ENCODE results near the gene PCSK6. TPM values are rescaled to one million over a fixed set of nuclear protein-coding genes. Genes with fewer than 3 reads are reported as not detected.

The PCSK6 gene
- total RNA-seq (2014; rRNA removed; shearing (Covaris generic)), result 0.13 and 0.36 TPM in 2 replicates

DNA sequence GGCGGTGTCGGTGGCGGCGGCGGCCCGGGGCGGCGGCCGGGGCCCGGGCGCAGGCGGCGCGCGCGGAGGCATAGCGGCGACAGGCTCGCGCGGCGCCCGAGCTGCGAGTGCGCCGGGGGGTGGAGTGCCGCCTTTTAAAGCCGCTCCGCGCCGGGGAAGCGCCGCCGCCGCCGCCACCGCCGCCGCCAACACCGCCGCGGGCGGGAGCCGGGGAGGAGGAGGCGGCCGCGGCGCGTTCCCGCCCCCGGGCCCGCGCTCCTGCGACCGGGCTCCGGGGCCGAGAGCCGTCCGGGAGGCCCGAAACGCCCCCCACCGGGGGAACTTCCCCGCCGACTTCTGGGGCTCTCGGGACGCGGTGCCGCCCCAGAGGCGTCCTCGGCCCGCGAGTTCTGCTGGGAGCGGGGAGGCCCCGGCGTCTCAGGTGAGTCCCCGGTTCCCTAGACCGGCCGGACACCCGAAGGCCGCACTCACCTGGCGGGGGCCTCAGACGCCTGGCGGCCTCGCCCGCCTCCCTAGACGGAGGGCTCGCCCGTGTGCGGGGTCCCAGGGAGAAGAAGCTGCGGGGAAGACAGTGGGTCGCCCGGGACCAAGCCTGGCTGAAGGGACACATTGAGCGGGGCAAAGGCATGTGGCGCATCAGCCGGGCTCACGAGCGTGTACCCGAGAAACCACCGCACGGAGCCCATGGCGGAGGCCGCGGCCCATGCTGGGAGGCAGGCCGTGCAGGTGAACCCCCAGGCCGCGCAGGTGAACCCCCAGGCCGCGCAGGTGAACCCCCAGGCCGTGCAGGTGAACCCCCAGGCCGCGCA lies at the start of gene PCSK6:
TSS of gene PCSK6 (minus strand) at position 109 of the 809 bp plus-strand sequence. CDS start at position 72, 37 bp downstream.
- Histone ChIP-seq H3K9me3 (replicated peaks) (no peaks in the 10 kb centered on the region), H3K27ac (no peak within 1 kb of the TSS), H3K4me3 (no peak within 1 kb of the TSS), H3K4me1 (no peaks in the 10 kb centered on the region), H3K36me3 (no peaks in the 10 kb centered on the region), H3K27me3 (no peaks in the 10 kb centered on the region; the same call in 1 of the 2 replicates)
- DNase-seq, result no peak

DNA sequence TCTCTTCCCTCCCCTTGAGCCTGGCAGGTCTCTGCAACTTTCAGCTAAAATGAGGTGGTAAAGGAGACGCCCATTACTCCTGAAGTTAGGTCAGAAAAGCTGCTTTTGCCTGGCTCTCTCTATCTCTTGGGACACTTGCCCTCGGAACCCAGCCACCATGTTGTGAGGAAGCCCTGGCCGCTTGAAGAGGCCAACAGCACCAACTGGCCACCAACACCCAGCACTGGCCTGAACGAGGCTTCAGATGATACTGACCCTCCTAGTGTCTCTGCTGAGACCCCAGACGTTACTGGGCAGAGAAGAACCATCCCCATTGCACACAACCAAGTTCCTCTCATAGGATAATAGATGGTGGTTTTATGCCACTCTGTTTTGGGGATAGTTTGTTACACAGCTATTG lies 49.5 kb upstream of the PCSK6 start:
- H3K27ac ChIP-seq, result no peak overlapping the region
- DNase-seq, result no peak
- H3K4me3 ChIP-seq, result no peak overlapping the region
- H3K27me3 ChIP-seq, result no peaks in the 10 kb centered on the region
- no peaks in the 10 kb centered on the region for H3K4me1 ChIP-seq
- no peaks in the 10 kb centered on the region for H3K9me3 ChIP-seq (replicated peaks)
- no peaks in the 10 kb centered on the region for H3K36me3 ChIP-seq

GRCh38 chr15:101538177-101538576 lies 48.7 kb upstream of the PCSK6 start:
- Histone ChIP-seq H3K27me3 (no peaks in the 10 kb centered on the region; the same call in 1 of the 2 replicates), H3K4me3 (no peak overlapping the region), H3K4me1 (no peaks in the 10 kb centered on the region), H3K36me3 (no peaks in the 10 kb centered on the region), H3K27ac (no peak overlapping the region), H3K9me3 (replicated peaks) (no peaks in the 10 kb centered on the region)
- DNase-seq, result no peak

DNA sequence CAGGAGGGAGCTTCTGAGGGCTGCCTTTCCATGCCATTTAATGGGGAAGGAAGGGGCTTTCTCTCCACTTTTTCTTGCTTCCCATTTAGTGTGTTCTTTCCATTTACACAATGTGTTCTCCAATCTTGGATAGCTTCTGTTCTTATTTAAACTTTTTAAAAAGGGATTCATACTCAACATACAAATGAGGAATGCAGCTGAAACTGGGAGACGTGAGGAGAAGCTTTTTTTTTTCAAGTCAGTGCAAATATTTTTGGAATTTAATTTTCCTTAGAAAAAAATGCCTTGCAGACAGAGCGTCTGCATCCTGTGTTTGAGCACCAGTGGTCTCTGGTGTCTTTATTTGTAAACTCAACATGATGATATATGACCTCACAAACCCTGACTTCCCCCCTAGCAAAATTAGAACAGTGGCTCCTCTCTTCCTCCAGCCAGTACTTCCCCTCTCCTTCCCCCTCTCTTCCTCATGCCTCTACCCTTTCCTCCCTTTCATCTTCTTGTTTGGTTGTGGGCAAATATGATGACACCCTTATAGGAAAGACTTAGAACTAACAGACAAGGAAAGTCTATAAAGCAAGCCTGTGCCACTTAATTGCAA lies 48.1 kb upstream of the PCSK6 start:
- no peaks in the 10 kb centered on the region; the same call in 1 of the 2 replicates for H3K27me3 ChIP-seq
- H3K27ac ChIP-seq, result no peak overlapping the region
- H3K4me3 ChIP-seq, result no peak overlapping the region
- H3K4me1 ChIP-seq, result no peaks in the 10 kb centered on the region
- DNase-seq, result no peak
- no peaks in the 10 kb centered on the region for H3K9me3 ChIP-seq (replicated peaks)
- H3K36me3 ChIP-seq, result no peaks in the 10 kb centered on the region

DNA sequence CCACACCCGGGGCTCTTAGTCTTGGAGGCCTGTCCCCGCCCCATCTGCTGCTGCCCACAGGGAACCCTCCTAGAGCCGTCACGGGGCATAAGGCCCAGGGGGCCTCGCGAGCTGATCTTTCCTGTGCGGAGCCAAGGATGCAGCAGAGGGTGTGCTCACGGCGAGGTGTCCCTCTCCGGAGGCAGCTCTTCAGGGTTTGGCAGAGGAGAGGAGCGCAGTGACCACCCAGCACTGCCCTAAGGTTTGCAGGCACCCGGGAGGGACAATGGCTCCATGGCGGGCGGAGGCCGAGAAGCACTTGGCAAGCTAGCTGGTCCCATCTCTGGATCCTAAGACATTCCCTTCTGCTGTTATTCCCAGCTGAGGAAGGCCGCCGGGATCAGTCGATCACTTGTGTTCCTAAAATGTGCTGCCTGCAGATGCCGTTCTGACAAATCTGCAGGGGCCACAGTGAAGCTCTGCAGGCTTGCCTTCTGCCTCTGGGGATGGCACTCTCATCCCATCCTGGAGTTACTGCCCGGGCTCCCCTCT lies 47.4 kb upstream of the PCSK6 start:
- DNase-seq, result no peak
- Histone ChIP-seq H3K27ac (no peak overlapping the region), H3K36me3 (no peaks in the 10 kb centered on the region), H3K4me1 (no peaks in the 10 kb centered on the region), H3K4me3 (no peak overlapping the region), H3K9me3 (replicated peaks) (no peaks in the 10 kb centered on the region), H3K27me3 (no peaks in the 10 kb centered on the region; the same call in 1 of the 2 replicates)

GRCh38 chr15:101536166-101536874 lies 46.8 kb upstream of the PCSK6 start:
- Histone ChIP-seq H3K9me3 (replicated peaks) (no peaks in the 10 kb centered on the region), H3K36me3 (no peaks in the 10 kb centered on the region)
- DNase-seq, result no peak

GRCh38 chr15:101535170-101535902 lies 45.8 kb upstream of the PCSK6 start:
- no peaks in the 10 kb centered on the region for H3K36me3 ChIP-seq
- DNase-seq, result no peak
- no peaks in the 10 kb centered on the region for H3K9me3 ChIP-seq (replicated peaks)
- H3K4me1 ChIP-seq, result no peaks in the 10 kb centered on the region
- no peak overlapping the region for H3K4me3 ChIP-seq
- no peaks in the 10 kb centered on the region; the same call in 1 of the 2 replicates for H3K27me3 ChIP-seq
- H3K27ac ChIP-seq, result no peak overlapping the region

More at GRCh38 chr15:101536166-101536874, 46.8 kb upstream of the PCSK6 start:
- H3K27me3 ChIP-seq, result no peaks in the 10 kb centered on the region; the same call in 1 of the 2 replicates
- H3K4me3 ChIP-seq, result no peak overlapping the region
- no peaks in the 10 kb centered on the region for H3K4me1 ChIP-seq
- no peak overlapping the region for H3K27ac ChIP-seq

DNA sequence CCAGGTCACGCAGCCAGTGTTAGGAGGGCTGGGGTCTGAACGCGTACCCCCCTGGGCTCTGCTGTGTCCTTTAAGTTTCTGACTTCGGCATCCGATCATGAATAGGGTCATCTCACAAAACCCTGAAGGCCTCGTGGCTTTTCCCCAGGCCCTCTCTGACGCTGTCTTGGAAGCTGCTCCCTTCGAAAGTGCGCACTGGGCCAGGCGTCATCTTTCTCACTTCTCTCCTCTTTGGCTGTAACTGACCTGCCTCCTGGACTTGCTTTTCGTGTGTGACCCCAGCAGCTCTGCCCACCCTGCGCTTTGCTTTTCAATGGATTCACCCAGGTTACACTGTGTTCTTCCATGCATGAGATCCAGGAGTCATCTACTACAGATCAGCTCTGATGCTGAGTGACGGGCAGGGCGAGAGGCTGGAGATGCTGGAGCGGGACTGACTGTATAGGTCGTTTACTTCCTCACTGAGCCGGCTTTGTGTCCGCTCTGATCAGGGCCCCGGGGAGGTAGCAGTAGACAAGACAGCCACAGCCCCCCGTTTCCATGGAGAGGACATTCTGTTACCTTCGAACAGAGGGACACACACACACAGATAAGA lies 45.0 kb upstream of the PCSK6 start:
- Histone ChIP-seq H3K27me3 (no peaks in the 10 kb centered on the region; the same call in 1 of the 2 replicates), H3K9me3 (replicated peaks) (no peaks in the 10 kb centered on the region), H3K4me3 (no peak overlapping the region), H3K27ac (no peak overlapping the region), H3K4me1 (no peaks in the 10 kb centered on the region), H3K36me3 (no peaks in the 10 kb centered on the region)
- no peak for DNase-seq

DNA sequence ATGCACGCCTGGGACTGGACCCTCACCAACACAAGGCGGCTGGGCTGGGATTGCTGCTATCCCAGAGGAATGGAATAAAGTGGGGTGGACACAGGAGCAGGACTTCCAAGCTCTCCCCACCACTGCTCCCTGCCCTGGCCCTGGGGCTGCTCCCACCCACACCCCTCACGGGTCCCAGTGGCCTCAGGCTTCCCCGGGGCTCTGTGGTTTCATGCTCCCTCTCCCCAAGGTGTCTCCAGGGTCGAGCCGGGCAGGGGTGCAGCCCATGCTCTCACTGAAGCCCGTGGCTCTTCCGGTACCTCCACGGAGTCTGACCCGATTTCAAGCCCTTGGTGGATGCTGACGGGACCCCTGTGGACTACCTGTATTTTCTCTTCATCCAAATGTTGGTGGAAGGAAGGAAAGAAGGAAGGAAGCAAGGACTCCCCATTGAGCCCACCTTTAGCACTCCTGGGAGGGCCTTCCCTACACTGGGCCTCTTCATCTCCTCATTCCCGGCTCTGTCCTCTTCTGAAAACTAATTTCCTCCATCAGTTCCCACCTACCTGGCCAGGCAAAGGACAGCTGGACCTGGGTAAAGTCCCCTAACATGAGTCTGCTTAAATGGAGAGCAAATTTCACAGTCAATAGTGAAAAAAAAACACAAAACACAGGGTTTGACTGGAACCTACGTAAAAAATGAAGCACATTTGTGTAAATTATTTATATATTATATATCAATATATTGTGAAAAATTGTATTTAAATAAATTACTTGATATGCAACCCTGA lies 44.0 kb upstream of the PCSK6 start:
- no peak for DNase-seq
- Histone ChIP-seq H3K27ac (no peak overlapping the region), H3K36me3 (no peaks in the 10 kb centered on the region), H3K4me1 (peaks cover 7% of the 10 kb centered on the region), H3K4me3 (no peak overlapping the region), H3K9me3 (replicated peaks) (no peaks in the 10 kb centered on the region), H3K27me3 (no peaks in the 10 kb centered on the region; the same call in 1 of the 2 replicates)

DNA sequence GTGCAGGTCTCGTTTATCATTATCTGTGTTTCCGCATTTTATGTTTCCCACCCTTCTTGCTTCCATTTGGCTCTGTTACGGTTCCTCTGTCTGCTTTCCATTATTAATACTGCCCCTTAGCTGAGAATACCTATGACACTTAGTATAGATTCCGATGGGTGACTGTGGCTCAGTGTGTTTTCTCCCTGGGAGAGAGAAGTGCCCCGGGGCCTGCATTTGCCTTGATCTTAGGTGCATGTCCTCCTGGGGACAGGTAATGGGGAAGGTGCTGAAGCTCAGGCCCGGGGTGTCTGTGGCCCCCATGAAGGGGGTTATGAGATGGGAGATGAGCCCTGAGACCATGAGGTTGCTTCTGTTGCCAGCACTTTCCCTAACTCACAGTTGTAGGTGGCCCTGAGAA lies 43.4 kb upstream of the PCSK6 start:
- Histone ChIP-seq H3K27ac (no peak overlapping the region), H3K9me3 (replicated peaks) (no peaks in the 10 kb centered on the region), H3K4me1 (peaks cover 12% of the 10 kb centered on the region), H3K36me3 (no peaks in the 10 kb centered on the region), H3K4me3 (no peak overlapping the region), H3K27me3 (no peaks in the 10 kb centered on the region; the same call in 1 of the 2 replicates)
- DNase-seq, result no peak

GRCh38 chr15:101531170-101531569 lies 41.7 kb upstream of the PCSK6 start:
- H3K27ac ChIP-seq, result no peak overlapping the region
- peaks cover 18% of the 10 kb centered on the region for H3K4me1 ChIP-seq
- H3K9me3 ChIP-seq (replicated peaks), result no peaks in the 10 kb centered on the region
- no peak overlapping the region for H3K4me3 ChIP-seq
- no peak for DNase-seq
- peaks cover under 1% of the 10 kb centered on the region; the same call in 1 of the 2 replicates for H3K27me3 ChIP-seq
- H3K36me3 ChIP-seq, result no peaks in the 10 kb centered on the region

DNA sequence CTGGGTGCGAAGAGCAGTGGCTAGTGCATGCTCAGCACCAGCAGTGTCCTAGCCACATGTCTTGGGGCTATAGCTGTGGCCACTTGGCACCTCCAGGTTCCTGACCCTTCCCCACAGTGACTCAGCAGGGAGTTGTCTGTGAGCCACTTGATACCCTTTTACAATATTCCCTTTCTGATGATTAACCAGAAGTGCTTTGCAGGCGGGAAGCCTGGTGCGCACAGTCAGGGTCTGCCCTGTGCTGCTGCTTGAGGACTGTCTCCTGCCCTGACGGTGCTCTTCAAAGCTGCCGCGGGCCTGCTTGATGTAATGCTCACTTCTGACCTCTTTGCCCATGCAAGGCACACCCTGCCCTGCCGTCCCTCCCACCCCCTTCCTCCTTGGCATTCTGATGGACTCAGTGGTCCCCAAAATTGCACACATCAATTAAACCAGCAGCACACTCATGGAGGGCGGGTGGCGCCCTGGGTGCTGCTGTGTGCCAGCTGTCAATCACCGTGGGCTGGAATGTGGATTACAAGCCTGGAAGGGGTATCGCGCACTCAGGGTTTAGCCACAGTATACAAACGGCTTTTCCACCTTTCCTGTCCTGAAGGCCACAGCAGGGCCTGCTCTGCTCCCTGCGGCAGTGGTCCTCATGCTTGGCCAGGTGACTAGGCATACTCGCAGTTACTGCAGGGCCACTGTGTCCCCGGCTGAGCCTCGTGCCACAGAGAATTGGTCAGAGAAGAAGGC lies 40.9 kb upstream of the PCSK6 start:
- Histone ChIP-seq H3K4me3 (no peak overlapping the region), H3K27ac (no peak overlapping the region), H3K36me3 (no peaks in the 10 kb centered on the region), H3K4me1 (peaks cover 18% of the 10 kb centered on the region), H3K9me3 (replicated peaks) (no peaks in the 10 kb centered on the region), H3K27me3 (peaks cover 5% of the 10 kb centered on the region; the same call in 1 of the 2 replicates)
- DNase-seq, result no peak

DNA sequence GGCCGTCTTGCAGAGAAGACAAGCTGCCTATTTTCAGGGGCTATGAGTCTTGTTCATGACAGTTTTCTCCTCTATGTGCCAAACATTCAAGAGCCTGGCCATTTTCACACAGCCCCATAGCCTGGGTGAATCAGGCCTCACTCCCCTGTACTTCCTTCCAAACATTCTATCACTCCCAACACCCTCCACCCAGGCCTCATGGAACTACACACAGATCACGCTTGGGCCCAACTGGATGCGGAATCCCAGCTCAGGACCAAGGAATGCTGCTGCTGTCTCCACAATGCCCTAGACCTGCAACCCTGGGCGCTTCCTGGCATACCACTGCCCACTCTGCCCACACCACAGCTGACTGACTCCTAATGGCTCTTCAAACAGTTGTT lies 39.4 kb upstream of the PCSK6 start:
- no peaks in the 10 kb centered on the region for H3K9me3 ChIP-seq (replicated peaks)
- DNase-seq, result no peak
- peaks cover 5% of the 10 kb centered on the region; the same call in 1 of the 2 replicates for H3K27me3 ChIP-seq
- H3K4me1 ChIP-seq, result peaks cover 18% of the 10 kb centered on the region
- H3K4me3 ChIP-seq, result no peak overlapping the region
- no peaks in the 10 kb centered on the region for H3K36me3 ChIP-seq
- no peak overlapping the region for H3K27ac ChIP-seq

All from SJCRH30 (cell line).